OCI-LY3 (cell line): ENCODE measurements around the gene GSTA3.
A peak's percentile ranks its signal among the peaks of the same experiment; 100 is the strongest.
"Not testable (repeated sequence)": the region's sequence is repeated elsewhere in the genome, so short reads cannot be mapped to it uniquely, and the experiment has no call there.

ENCODE experiments used
- H2AFZ ChIP-seq: fragments of 200-600, 300-600 bp; shearing (Covaris generic); 2 replicates; pipeline ENCODE4 v1.6.0; 2014; ENCODE audit warnings: antibody characterized with exemption, low read depth, low read length
- H3K27ac ChIP-seq: fragments of 200-600, 300-600 bp; sonication (generic); 2 replicates; pipeline ENCODE4 v1.5.1; 2014; ENCODE audit warnings: mild to moderate bottlenecking, low read length, moderate library complexity, mixed read lengths
- H3K27me3 ChIP-seq: fragments of 200-600, 300-600 bp; sonication (generic); 2 replicates; pipeline ENCODE4 v1.6.1; 2014; ENCODE audit warnings: low read depth, low read length, mixed read lengths
- H3K36me3 ChIP-seq: fragments of 200-600, 300-600 bp; sonication (generic); replicated peaks from 2 replicates; pipeline ENCODE3; 2014; ENCODE audit warnings: low read depth, low read length, mixed read lengths
- H3K4me1 ChIP-seq: fragments of 300-600, 200-600 bp; sonication (generic); 2 replicates; pipeline ENCODE4 v1.6.1; 2014; ENCODE audit warnings: low read length, mixed read lengths
- H3K4me2 ChIP-seq: fragments of 200-600, 300-600 bp; sonication (generic); 2 replicates; pipeline ENCODE4 v1.6.1; 2014; ENCODE audit warnings: low read length, mixed read lengths
- H3K4me3 ChIP-seq: fragments of 300-600, 200-600 bp; sonication (generic); 2 replicates; pipeline ENCODE4 v1.5.1; 2014; ENCODE audit warnings: antibody characterized with exemption, mild to moderate bottlenecking, low read length, moderate library complexity
- H3K79me2 ChIP-seq: fragments of 300-600, 200-600 bp; shearing (Covaris generic); 2 replicates; pipeline ENCODE4 v1.6.1; 2014; ENCODE audit warnings: mild to moderate bottlenecking, low read length, mixed read lengths
- H3K9ac ChIP-seq: fragments of 300-600, 200-600 bp; shearing (Covaris generic); 2 replicates; pipeline ENCODE4 v1.6.0; 2014; ENCODE audit warnings: mild to moderate bottlenecking, low read length, moderate library complexity
- H3K9me3 ChIP-seq: fragments of 200-600, 300-600 bp; shearing (Covaris generic); 2 replicates; pipeline ENCODE4 v1.6.1; 2014; ENCODE audit warnings: low read length, mixed read lengths; ENCODE audit not compliant: insufficient read depth
- H4K20me1 ChIP-seq: fragments of 200-600, 300-600 bp; sonication (generic); 2 replicates; pipeline ENCODE4 v1.6.1; 2016; ENCODE audit warnings: low read length, mixed read lengths; ENCODE audit not compliant: insufficient read depth
- EZH2phosphoT487 ChIP-seq: fragments of 200-600 bp; shearing (Covaris generic); IDR thresholded peaks from 2 replicates; pipeline ENCODE4 v1.6.1; 2018; ENCODE audit warnings: antibody characterized with exemption, mixed run types, low read depth
- TF ChIP-seq, protein P1 (sequence below): fragments of 200-600, 300-600 bp; sonication (generic); IDR thresholded peaks from 2 replicates; pipeline ENCODE4 v1.5.1; 2014; ENCODE audit warnings: antibody characterized with exemption, low read length, low read depth

Gene GSTA3

DNA sequence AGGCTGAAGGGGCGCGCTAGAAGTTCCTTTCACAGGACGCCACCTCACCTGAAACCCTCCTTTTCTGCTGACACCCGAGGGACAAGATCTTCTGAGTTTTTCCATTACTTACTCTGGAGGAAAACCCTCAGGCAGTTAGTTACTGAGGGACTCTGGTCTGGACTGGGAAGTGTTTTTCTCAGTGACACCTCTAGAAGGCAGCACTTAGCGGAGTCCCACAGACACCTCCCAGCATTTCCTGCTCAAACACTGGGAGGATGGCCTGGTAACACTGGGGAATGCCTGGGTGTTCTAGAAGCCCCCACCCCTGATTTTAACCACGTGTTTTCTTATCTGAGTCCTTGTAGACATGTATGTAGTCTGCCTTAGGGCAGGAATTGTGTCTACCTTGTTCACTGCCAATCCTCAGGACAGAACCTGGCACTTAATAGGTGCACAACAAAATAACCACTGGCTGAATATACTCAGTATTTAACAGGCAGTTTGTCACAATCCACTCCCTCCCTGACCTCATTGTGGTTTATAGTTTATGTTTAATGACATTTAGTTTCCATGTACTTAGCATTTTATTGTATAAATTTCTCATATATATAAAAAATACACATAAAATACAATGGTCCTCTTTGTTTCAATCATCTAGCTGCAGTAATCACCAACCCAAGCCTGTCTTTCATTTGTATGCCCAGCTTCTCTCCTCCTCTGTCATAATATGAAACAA is 4.8 kb downstream of the GSTA3 start:
- no peak overlapping the region for H2AFZ ChIP-seq
- no peak overlapping the region for H3K27ac ChIP-seq
- no peaks in the 10 kb centered on the region for H3K36me3 ChIP-seq
- H3K9me3 ChIP-seq, result no peaks in the 10 kb centered on the region
- H3K27me3 ChIP-seq, result peaks cover 3% of the 10 kb centered on the region; the same call in 1 of the 2 replicates
- no peaks in the 10 kb centered on the region for H4K20me1 ChIP-seq
- H3K4me3 ChIP-seq, result no peak overlapping the region
- H3K4me2 ChIP-seq, result no peak overlapping the region
- TF ChIP-seq, protein P1, sequence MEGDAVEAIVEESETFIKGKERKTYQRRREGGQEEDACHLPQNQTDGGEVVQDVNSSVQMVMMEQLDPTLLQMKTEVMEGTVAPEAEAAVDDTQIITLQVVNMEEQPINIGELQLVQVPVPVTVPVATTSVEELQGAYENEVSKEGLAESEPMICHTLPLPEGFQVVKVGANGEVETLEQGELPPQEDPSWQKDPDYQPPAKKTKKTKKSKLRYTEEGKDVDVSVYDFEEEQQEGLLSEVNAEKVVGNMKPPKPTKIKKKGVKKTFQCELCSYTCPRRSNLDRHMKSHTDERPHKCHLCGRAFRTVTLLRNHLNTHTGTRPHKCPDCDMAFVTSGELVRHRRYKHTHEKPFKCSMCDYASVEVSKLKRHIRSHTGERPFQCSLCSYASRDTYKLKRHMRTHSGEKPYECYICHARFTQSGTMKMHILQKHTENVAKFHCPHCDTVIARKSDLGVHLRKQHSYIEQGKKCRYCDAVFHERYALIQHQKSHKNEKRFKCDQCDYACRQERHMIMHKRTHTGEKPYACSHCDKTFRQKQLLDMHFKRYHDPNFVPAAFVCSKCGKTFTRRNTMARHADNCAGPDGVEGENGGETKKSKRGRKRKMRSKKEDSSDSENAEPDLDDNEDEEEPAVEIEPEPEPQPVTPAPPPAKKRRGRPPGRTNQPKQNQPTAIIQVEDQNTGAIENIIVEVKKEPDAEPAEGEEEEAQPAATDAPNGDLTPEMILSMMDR, result peak; percentile 30; the same call in 1 of the 2 replicates
- no peak for TF ChIP-seq EZH2phosphoT487
- H3K4me1 ChIP-seq, result no peaks in the 10 kb centered on the region
- no peak overlapping the region for H3K9ac ChIP-seq
- no peaks in the 10 kb centered on the region for H3K79me2 ChIP-seq

DNA sequence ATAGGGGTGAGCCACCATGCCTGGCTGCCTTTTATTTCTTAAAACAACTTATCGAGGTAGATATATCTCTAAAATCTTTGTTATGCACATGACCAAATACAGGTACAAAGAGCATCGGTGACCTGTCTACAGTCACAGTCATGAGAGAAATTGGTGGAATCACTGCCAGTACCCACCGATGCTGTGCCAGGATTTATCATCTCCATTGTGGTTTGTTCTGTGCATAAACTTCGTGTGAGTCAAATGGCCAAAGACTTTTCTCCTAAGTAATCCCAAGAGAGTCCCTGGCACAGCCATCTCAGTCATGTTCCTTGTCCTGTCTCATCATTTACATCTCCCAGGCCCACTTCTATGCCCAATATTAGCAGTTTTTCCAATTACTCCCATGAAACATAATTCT is 9.0 kb downstream of the GSTA3 start:
- Histone ChIP-seq H2AFZ (no peak overlapping the region), H4K20me1 (no peaks in the 10 kb centered on the region)

DNA sequence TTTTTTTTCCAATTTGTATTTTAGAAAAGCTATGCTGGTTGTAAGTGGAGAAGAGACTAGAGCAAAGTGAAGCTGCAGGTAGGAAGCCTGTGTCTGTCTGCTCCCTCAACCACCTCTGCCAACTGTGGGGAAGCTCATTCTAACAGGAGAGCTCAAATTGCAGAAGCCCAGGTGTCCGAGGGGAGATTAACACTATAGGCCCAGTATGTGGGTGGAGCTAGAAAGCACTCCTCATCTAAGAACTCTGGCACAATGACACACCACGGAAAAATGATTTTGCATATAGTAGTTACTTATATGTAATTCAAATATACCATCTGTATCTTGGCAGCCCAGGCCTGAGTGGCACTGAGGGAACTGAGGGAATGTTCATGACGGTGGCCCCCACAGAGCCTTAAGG is 13.7 kb downstream of the GSTA3 start:
- H4K20me1 ChIP-seq, H2AFZ ChIP-seq, H3K4me2 ChIP-seq, H3K4me1 ChIP-seq, H3K9ac ChIP-seq, H3K36me3 ChIP-seq, H3K4me3 ChIP-seq, H3K27ac ChIP-seq, H3K9me3 ChIP-seq, H3K27me3 ChIP-seq, H3K79me2 ChIP-seq: not testable (repeated sequence)

More for the DNA sequence above, 9.0 kb downstream of the GSTA3 start:
- H3K4me1 ChIP-seq, result no peaks in the 10 kb centered on the region
- H3K4me2 ChIP-seq, result no peak overlapping the region
- H3K27ac ChIP-seq, result no peak overlapping the region
- H3K4me3 ChIP-seq, result no peak overlapping the region
- H3K27me3 ChIP-seq, result peaks cover 5% of the 10 kb centered on the region; the same call in 1 of the 2 replicates
- TF ChIP-seq, protein P1, result no peak
- TF ChIP-seq EZH2phosphoT487, result no peak
- H3K79me2 ChIP-seq, result no peaks in the 10 kb centered on the region
- no peak overlapping the region for H3K9ac ChIP-seq
- no peaks in the 10 kb centered on the region for H3K36me3 ChIP-seq
- H3K9me3 ChIP-seq, result no peaks in the 10 kb centered on the region

DNA sequence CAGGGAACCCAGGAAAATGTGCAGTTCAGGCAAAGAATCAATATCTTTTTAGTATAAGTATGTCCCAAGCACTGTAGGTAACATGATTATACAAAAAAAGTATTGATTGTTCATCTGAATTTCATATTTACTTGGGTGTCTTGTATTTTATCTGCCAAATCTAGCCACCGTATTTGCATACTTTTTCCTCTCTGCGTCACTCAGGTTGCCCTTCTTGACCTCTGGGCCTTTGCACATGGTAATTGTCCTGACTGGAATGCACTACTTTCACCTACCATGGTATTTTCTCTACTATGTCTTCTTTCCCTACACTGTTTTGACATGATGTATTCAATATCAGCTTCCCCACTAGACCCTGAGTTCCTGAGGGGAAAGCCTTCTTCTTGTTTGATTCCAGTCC is 15.2 kb downstream of the GSTA3 start:
- Histone ChIP-seq H2AFZ (no peak overlapping the region), H3K9me3 (no peaks in the 10 kb centered on the region), H3K27me3 (peaks cover under 1% of the 10 kb centered on the region; the same call in 1 of the 2 replicates), H3K36me3 (no peaks in the 10 kb centered on the region), H4K20me1 (no peaks in the 10 kb centered on the region), H3K27ac (no peak overlapping the region), H3K4me1 (no peaks in the 10 kb centered on the region), H3K4me2 (no peak overlapping the region), H3K9ac (no peak overlapping the region), H3K79me2 (no peaks in the 10 kb centered on the region), H3K4me3 (no peak overlapping the region)
- TF ChIP-seq EZH2phosphoT487, result no peak
- TF ChIP-seq, protein P1, result no peak
